RWPE2 (cell line): ENCODE measurements around the gene HOMER3.

ENCODE experiments used
- ATAC-seq: fragments of 200-7000 bp; cut with Tn5 transposase; 3 replicates; pipeline ENCODE4 v1.9.1; 2021; ENCODE audit warnings: low read depth
- DNase-seq: peaks from one replicate; pipeline ENCODE4 v3.0.0-alpha.2; 2020; ENCODE audit warnings: low spot score
- H3K27ac ChIP-seq: fragments of 450-650 bp; 2 replicates; pipeline ENCODE4 v1.5.1; 2017; ENCODE audit warnings: mild to moderate bottlenecking; ENCODE audit not compliant: poor library complexity, severe bottlenecking
- H3K27me3 ChIP-seq: fragments of 250-450 bp; sonication (Bioruptor Pico); 2 replicates; pipeline ENCODE4 v1.5.1; 2021; ENCODE audit warnings: mild to moderate bottlenecking, moderate library complexity; ENCODE audit not compliant: insufficient read depth, poor library complexity, severe bottlenecking
- H3K36me3 ChIP-seq: fragments of 250-450 bp; sonication (Bioruptor Pico); 2 replicates; pipeline ENCODE4 v1.5.1; 2020; ENCODE audit warnings: low read depth, mild to moderate bottlenecking, moderate library complexity
- H3K4me1 ChIP-seq: fragments of 250-450 bp; sonication (Bioruptor Pico); 2 replicates; pipeline ENCODE4 v1.5.1; 2021; ENCODE audit warnings: mild to moderate bottlenecking, moderate library complexity; ENCODE audit not compliant: insufficient read depth, poor library complexity, severe bottlenecking
- H3K4me3 ChIP-seq: fragments of 250-450 bp; sonication (Bioruptor Pico); 2 replicates; pipeline ENCODE4 v1.5.1; 2021; ENCODE audit warnings: mild to moderate bottlenecking, moderate library complexity; ENCODE audit not compliant: severe bottlenecking
- H3K9me3 ChIP-seq: fragments of 250-450 bp; sonication (Bioruptor Pico); 2 replicates; pipeline ENCODE4 v1.5.1; 2021; ENCODE audit warnings: mild to moderate bottlenecking, moderate library complexity; ENCODE audit not compliant: severe bottlenecking
- CTCF ChIP-seq: fragments of 450-650 bp; IDR thresholded peaks from one replicate; pipeline ENCODE4 v1.5.1; 2017; ENCODE audit warnings: mild to moderate bottlenecking, moderate library complexity; ENCODE audit not compliant: poor library complexity, severe bottlenecking

The HOMER3 gene

GRCh38 chr19:18939163-18939562, 1.9 kb downstream of the HOMER3 start:
- no peaks in the 10 kb centered on the region for H3K9me3 ChIP-seq
- no peak for TF ChIP-seq CTCF
- no peaks in the 10 kb centered on the region for H3K4me1 ChIP-seq
- peak overlapping the region; percentile 96 for H3K4me3 ChIP-seq
- peaks cover 45% of the 10 kb centered on the region for H3K36me3 ChIP-seq
- ATAC-seq (no peak), DNase-seq (no peak)
- peak overlapping the region; percentile 88 for H3K27ac ChIP-seq
- H3K27me3 ChIP-seq, result no peaks in the 10 kb centered on the region

GRCh38 chr19:18933297-18933696, 7.7 kb downstream of the HOMER3 start:
- Histone ChIP-seq H3K9me3 (no peaks in the 10 kb centered on the region), H3K4me1 (no peaks in the 10 kb centered on the region), H3K27ac (no peak overlapping the region), H3K27me3 (no peaks in the 10 kb centered on the region), H3K36me3 (peaks cover 84% of the 10 kb centered on the region), H3K4me3 (no peak overlapping the region)
- no peak for TF ChIP-seq CTCF
- ATAC-seq (no peak), DNase-seq (no peak)

- TF ChIP-seq CTCF, result no peak
- peak; percentile 83 for ATAC-seq
- H3K27ac ChIP-seq, result no peak overlapping the region
- H3K4me3 ChIP-seq, result no peak overlapping the region
- H3K9me3 ChIP-seq, result no peaks in the 10 kb centered on the region
- no peaks in the 10 kb centered on the region for H3K27me3 ChIP-seq
- H3K4me1 ChIP-seq, result no peaks in the 10 kb centered on the region
- H3K36me3 ChIP-seq, result peaks cover 85% of the 10 kb centered on the region
- peak; percentile 86 for DNase-seq
Observed at GRCh38 chr19:18932216-18932841, 8.7 kb downstream of the HOMER3 start.

- H3K27me3 ChIP-seq, result no peaks in the 10 kb centered on the region
- DNase-seq, result no peak
- H3K27ac ChIP-seq, result no peak overlapping the region
- H3K4me1 ChIP-seq, result no peaks in the 10 kb centered on the region
- H3K36me3 ChIP-seq, result peaks cover 88% of the 10 kb centered on the region
- H3K4me3 ChIP-seq, result no peak overlapping the region
- no peak for ATAC-seq
- no peak for TF ChIP-seq CTCF
- no peaks in the 10 kb centered on the region for H3K9me3 ChIP-seq
Observed at GRCh38 chr19:18931316-18932162, 9.5 kb downstream of the HOMER3 start.

- ATAC-seq (no peak), DNase-seq (no peak)
- no peaks in the 10 kb centered on the region for H3K9me3 ChIP-seq
- H3K4me1 ChIP-seq, result no peaks in the 10 kb centered on the region
- H3K4me3 ChIP-seq, result no peak overlapping the region
- H3K36me3 ChIP-seq, result peaks cover 87% of the 10 kb centered on the region
- no peak overlapping the region for H3K27ac ChIP-seq
- TF ChIP-seq CTCF, result no peak
- no peaks in the 10 kb centered on the region for H3K27me3 ChIP-seq
Observed at GRCh38 chr19:18929311-18929710, 11.7 kb downstream of the HOMER3 start.
